Ishikawa (cell line): ENCODE measurements around the gene DCTN4.

Source experiments
- NFIC ChIP-seq: IDR thresholded peaks from 2 replicates; pipeline ENCODE4 v1.6.1; 2012
- YY1 ChIP-seq: IDR thresholded peaks from 2 replicates; pipeline ENCODE4 v1.6.1; 2012; ENCODE audit warnings: low read depth

DNA sequence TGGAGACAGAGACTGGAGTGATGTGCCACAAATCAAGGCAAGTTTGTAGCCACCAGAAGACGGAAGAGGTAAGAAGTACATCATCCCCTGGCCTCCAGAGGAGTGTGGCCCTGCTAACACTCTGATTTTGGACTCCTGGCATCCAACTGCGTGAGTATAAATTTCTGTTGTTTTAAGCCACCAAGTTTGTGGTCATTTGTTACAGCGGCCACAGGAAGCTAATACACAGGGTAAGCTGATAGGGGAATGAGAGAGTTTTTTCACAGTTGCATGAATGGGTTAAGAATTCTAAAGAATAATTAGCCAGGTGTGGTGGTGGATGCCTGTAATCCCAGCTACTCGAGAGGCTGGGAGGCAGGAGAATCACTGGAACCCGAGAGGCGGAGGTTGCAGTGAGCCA is 45.6 kb upstream of the DCTN4 start:
- TF ChIP-seq YY1 (no peak), NFIC (no peak)
